ENCODE results near the gene PCBP3.
"Not testable (repeated sequence)": the region's sequence is repeated elsewhere in the genome, so short reads cannot be mapped to it uniquely, and the experiment has no call there.

Gene PCBP3

GRCh38 chr21:45844181-45844580, 200.7 kb downstream of the PCBP3 start:
- DNase-seq (ENCODE audit: insufficient read length): no peak
- FAIRE-seq: no peak
- TF ChIP-seq POLR2AphosphoS5 (IDR thresholded peaks at IDR 0.05; ENCODE audit: low read depth, low read length) (no peak), TAF1 (IDR thresholded peaks at IDR 0.05; ENCODE audit: borderline replicate concordance, low read depth, low read length) (no peak), POLR2A (IDR thresholded peaks at IDR 0.05; ENCODE audit: low read depth, low read length) (no peak)

GRCh38 chr21:45845063-45845769, 201.7 kb downstream of the PCBP3 start:
- TF ChIP-seq POLR2A (IDR thresholded peaks at IDR 0.05; ENCODE audit: low read depth, low read length) (no peak), POLR2AphosphoS5 (IDR thresholded peaks at IDR 0.05; ENCODE audit: low read depth, low read length) (no peak), TAF1 (IDR thresholded peaks at IDR 0.05; ENCODE audit: borderline replicate concordance, low read depth, low read length) (no peak)
- DNase-seq (ENCODE audit: insufficient read length): no peak
- no peak for FAIRE-seq

GRCh38 chr21:45845770-45846090, 202.2 kb downstream of the PCBP3 start:
- no peak for DNase-seq (ENCODE audit: insufficient read length)
- FAIRE-seq: no peak
- TF ChIP-seq TAF1 (IDR thresholded peaks at IDR 0.05; ENCODE audit: borderline replicate concordance, low read depth, low read length) (no peak), POLR2A (IDR thresholded peaks at IDR 0.05; ENCODE audit: low read depth, low read length) (no peak), POLR2AphosphoS5 (IDR thresholded peaks at IDR 0.05; ENCODE audit: low read depth, low read length) (no peak)

- FAIRE-seq: no peak
Measured at GRCh38 chr21:45846373-45847160, 203.0 kb downstream of the PCBP3 start.

GRCh38 chr21:45847870-45848269, 204.3 kb downstream of the PCBP3 start:
- FAIRE-seq (no peak), DNase-seq (ENCODE audit: insufficient read length) (no peak)
- no peak for TF ChIP-seq TAF1 (IDR thresholded peaks at IDR 0.05; ENCODE audit: borderline replicate concordance, low read depth, low read length)
- no peak for TF ChIP-seq POLR2A (IDR thresholded peaks at IDR 0.05; ENCODE audit: low read depth, low read length)

More at GRCh38 chr21:45846373-45847160, 203.0 kb downstream of the PCBP3 start:
- no peak for DNase-seq (ENCODE audit: insufficient read length)
- TF ChIP-seq POLR2AphosphoS5 (IDR thresholded peaks at IDR 0.05; ENCODE audit: low read depth, low read length) (no peak), TAF1 (IDR thresholded peaks at IDR 0.05; ENCODE audit: borderline replicate concordance, low read depth, low read length) (no peak), POLR2A (IDR thresholded peaks at IDR 0.05; ENCODE audit: low read depth, low read length) (no peak)

- TF ChIP-seq POLR2AphosphoS5 (IDR thresholded peaks at IDR 0.05; ENCODE audit: low read depth, low read length): no peak
- TF ChIP-seq POLR2A (IDR thresholded peaks at IDR 0.05; ENCODE audit: low read depth, low read length): no peak
- TF ChIP-seq TAF1 (IDR thresholded peaks at IDR 0.05; ENCODE audit: borderline replicate concordance, low read depth, low read length): no peak
- FAIRE-seq (no peak), DNase-seq (ENCODE audit: insufficient read length) (no peak)
Measured at GRCh38 chr21:45848331-45848730, 204.8 kb downstream of the PCBP3 start.

GRCh38 chr21:45848805-45849204, 205.3 kb downstream of the PCBP3 start:
- no peak for DNase-seq (ENCODE audit: insufficient read length)
- no peak for FAIRE-seq
- TF ChIP-seq POLR2A (IDR thresholded peaks at IDR 0.05; ENCODE audit: low read depth, low read length): no peak
- no peak for TF ChIP-seq TAF1 (IDR thresholded peaks at IDR 0.05; ENCODE audit: borderline replicate concordance, low read depth, low read length)
- no peak for TF ChIP-seq POLR2AphosphoS5 (IDR thresholded peaks at IDR 0.05; ENCODE audit: low read depth, low read length)

- DNase-seq (ENCODE audit: insufficient read length) (no peak), FAIRE-seq (no peak)
- TF ChIP-seq POLR2A (IDR thresholded peaks at IDR 0.05; ENCODE audit: low read depth, low read length) (no peak), POLR2AphosphoS5 (IDR thresholded peaks at IDR 0.05; ENCODE audit: low read depth, low read length) (no peak), TAF1 (IDR thresholded peaks at IDR 0.05; ENCODE audit: borderline replicate concordance, low read depth, low read length) (no peak)
Measured at GRCh38 chr21:45849651-45850050, 206.1 kb downstream of the PCBP3 start.

- no peak for FAIRE-seq
- no peak for DNase-seq (ENCODE audit: insufficient read length)
- no peak for TF ChIP-seq POLR2A (IDR thresholded peaks at IDR 0.05; ENCODE audit: low read depth, low read length)
- TF ChIP-seq POLR2AphosphoS5 (IDR thresholded peaks at IDR 0.05; ENCODE audit: low read depth, low read length): no peak
- no peak for TF ChIP-seq TAF1 (IDR thresholded peaks at IDR 0.05; ENCODE audit: borderline replicate concordance, low read depth, low read length)
Measured at GRCh38 chr21:45850181-45850580, 206.7 kb downstream of the PCBP3 start.

- FAIRE-seq; DNase-seq (ENCODE audit: insufficient read length): not testable (repeated sequence)
Measured at GRCh38 chr21:45852386-45852785, 208.9 kb downstream of the PCBP3 start.

- FAIRE-seq: no peak
- TF ChIP-seq POLR2A (IDR thresholded peaks at IDR 0.05; ENCODE audit: low read depth, low read length) (no peak), POLR2AphosphoS5 (IDR thresholded peaks at IDR 0.05; ENCODE audit: low read depth, low read length) (no peak), TAF1 (IDR thresholded peaks at IDR 0.05; ENCODE audit: borderline replicate concordance, low read depth, low read length) (no peak)
Measured at GRCh38 chr21:45852886-45853400, 209.4 kb downstream of the PCBP3 start.

More at GRCh38 chr21:45852886-45853400, 209.4 kb downstream of the PCBP3 start:
- DNase-seq (ENCODE audit: insufficient read length): no peak
